GM13976 (cell line): ENCODE data around the gene PDS5A.

Source experiments
- DNase-seq: peaks from one replicate; pipeline ENCODE4 v3.0.0; 2012; ENCODE audit warnings: low spot score
- CTCF ChIP-seq: IDR thresholded peaks from 2 replicates; pipeline ENCODE4 v1.5.1; 2012; ENCODE audit warnings: borderline replicate concordance, mild to moderate bottlenecking; ENCODE audit not compliant: insufficient read depth; ENCODE audit errors: extremely low read depth, missing control alignments, control extremely low read depth
- in situ Hi-C: fragments of 300-500 bp; cut with MboI; formaldehyde crosslinking; loops from one replicate; pipeline ENCODE4 v1.12.0; 2022; ENCODE audit warnings: low sequenced_read_pairs, mixed read lengths, inconsistent platforms; ENCODE audit not compliant: unreplicated experiment

PDS5A gene

GRCh38 chr4:39899291-39899690, 78.4 kb downstream of the PDS5A start:
- TF ChIP-seq CTCF, result no peak
- in situ Hi-C loops, result no loop called here
- DNase-seq, result no peak

- in situ Hi-C loops, result no loop called here
- TF ChIP-seq CTCF, result no peak
- no peak for DNase-seq
Measured at GRCh38 chr4:39898015-39898414, 79.7 kb downstream of the PDS5A start.

GRCh38 chr4:39893693-39894072, 84.0 kb downstream of the PDS5A start:
- no peak for DNase-seq
- TF ChIP-seq CTCF, result no peak
- in situ Hi-C loops, result no loop called here

- in situ Hi-C loops, result no loop called here
- no peak for TF ChIP-seq CTCF
- no peak for DNase-seq
Measured at GRCh38 chr4:39892988-39893692, 84.6 kb downstream of the PDS5A start.

GRCh38 chr4:39889226-39889625, 88.5 kb downstream of the PDS5A start:
- in situ Hi-C loops, result no loop called here
- no peak for DNase-seq
- TF ChIP-seq CTCF, result no peak

- no peak for DNase-seq
- TF ChIP-seq CTCF, result no peak
- in situ Hi-C loops, result no loop called here
Measured at GRCh38 chr4:39888541-39888940, 89.2 kb downstream of the PDS5A start.
